Iris pigment epithelial cell (primary cell): ENCODE measurements around the gene SMIM35.
"Not testable (repeated sequence)": the region's sequence is repeated elsewhere in the genome, so short reads cannot be mapped to it uniquely, and the experiment has no call there.

ENCODE experiments used
- DNase-seq: peaks from one replicate; pipeline ENCODE4 v3.0.0-alpha.2; 2011; ENCODE audit warnings: low read depth

SMIM35 gene

DNA sequence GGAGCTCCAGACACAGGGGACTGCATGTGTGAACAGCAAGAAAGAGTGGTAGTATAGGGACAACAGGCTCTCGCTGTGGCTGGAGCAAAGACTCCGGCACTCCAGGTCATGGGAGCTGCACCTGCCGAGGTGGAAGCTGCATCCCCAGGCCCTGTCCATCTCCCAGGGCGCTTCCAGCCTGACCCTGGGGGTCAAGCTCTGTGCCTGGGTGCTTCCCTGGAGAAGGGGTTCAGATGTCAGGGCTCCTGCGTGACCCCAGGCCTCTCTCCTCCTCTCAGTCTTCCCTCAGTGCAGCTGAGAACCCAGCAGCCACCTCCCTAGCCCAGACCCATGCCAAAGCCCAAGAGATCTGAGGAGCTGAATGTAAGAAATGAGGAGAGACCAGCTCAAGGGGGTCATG is 6.5 kb downstream of the SMIM35 start:
- no peak for DNase-seq

DNA sequence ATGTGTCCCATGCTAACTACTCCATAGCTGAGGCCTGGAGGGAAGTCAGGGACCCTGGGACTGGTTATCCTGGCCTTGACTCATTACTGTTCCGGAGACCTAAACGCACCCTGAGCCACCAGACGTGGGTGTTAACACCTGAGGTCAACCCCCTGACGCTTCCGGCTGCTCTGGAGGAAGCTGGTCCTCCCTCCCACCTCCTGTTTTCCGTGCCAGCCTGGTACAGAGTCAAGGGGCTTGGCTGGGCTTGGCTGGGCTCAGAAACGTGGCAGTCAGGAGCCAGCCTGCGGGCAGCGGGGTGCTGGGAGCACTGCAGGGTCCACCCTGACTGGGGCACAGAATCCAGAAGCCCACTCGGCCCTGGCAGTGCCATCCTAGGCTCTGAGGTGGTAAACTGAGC is 7.3 kb downstream of the SMIM35 start:
- no peak for DNase-seq

DNA sequence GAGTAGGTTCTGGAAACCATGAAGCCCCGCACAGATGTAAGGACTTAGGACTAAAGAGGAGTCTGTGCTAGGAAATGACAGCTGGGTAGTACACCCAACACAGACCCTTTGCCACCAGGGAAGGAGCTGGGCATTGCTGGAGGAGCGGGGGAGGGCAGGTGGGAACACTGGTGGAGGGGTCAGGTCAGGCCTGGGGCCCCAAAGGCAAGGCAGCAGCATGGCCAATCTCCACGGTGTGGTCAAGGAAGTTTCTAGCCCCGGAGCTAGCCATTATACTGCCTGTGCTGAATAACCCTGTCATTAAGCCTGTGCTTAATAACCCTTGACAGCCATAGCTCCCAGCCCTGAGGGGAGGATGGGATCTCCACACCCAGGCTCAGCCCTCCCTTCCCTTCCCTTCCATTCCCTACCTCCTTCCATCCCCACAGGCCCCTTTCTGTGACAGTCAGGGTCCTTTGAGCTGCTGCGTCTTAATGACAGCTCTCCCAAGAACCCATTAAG is 7.8 kb downstream of the SMIM35 start:
- DNase-seq, result no peak

DNA sequence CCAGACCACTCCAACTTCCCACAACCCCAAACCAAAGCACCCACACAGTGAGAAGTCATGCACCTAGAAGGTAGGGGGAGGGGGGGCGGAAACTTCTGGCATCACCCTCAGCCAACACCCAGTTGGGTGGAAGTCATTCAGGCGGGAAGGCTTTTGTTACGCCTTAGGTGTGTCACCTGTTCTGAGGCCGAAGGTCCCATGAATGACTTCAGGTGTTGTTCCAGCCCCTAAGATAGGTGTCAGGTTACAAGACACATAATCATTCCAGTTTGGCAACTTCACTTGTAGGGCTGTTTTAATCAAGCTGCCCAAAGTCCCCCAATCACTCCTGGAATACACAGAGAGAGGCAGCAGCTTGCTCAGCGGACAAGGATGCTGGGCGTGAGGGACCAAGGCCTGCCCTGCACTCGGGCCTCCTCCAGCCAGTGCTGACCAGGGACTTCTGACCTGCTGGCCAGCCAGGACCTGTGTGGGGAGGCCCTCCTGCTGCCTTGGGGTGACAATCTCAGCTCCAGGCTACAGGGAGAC is 9.9 kb downstream of the SMIM35 start, which contains the start of gene TMPRSS4:
Gene TMPRSS4, plus strand, starts transcription at position 325 of the 528 bp plus-strand sequence. CDS start 225 bp downstream, outside the sequence.
- DNase-seq, result no peak

DNA sequence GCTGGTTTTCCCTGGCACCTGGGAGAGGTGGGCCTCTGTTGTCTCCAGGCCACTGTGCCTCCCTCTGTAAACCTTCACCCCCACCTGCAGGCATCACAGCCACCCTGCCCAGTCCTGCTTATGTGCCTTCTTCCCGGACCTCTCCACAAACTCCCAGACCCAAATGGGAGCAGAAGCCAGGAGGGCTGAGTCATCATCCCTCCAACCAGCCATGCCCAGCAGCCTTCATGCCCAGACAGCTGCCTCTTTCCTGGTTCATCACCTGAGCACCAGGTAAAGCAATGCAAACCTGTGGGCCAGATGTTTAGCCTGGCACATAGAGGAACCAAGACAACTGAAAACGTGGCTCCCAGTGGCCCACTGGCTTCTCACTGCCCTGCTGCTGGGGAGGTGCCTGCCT is 12.0 kb downstream of the SMIM35 start:
- no peak for DNase-seq

DNA sequence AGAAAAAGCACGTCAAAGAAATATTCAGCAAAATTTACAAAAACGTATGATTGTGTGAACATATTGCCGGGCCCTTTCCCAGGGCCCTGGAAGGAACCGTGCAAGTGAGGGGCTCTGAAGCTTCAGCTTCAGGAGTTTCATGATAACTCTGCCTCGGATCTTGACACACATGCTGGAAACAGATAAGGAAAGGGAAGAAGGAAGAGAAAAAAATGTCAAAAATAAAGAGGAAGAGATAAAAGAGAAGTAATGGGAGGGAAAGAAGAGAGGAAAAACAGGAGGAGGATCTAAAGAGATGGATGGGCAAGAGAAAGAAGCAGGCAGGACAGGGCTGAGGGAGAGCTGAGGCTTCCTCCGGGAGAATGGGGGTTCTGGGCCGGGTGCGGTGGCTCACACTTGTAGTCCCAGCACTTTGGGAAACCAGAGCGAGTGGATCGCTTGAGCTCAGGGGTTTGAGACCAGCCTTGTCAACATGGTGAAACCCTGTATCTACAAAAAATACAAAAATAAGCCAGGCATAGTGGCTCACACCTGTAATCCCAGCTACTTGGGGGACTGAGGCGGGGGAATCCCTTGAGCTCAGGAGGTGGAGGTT is 12.6 kb downstream of the SMIM35 start:
- no peak for DNase-seq

DNA sequence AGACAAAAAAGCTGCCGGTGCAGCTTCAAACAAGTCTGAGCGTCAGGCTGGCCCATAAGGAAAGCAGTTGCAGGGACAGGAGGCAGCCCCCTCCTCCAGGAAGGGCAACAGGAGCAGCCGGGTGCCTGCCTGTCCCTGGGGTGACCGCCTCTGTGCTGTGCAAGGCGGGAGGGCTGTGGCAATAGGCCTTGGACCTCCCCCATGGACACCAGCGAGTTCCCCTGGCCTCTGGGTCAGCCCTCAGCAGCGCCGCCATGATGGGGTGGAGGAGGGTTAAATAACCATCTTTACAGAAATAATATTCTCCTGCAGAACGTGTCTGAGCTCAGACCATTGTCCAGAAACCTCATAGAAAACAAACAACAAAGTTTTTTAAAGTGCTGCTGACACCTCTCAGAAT is 13.2 kb downstream of the SMIM35 start:
- DNase-seq, result no peak

DNA sequence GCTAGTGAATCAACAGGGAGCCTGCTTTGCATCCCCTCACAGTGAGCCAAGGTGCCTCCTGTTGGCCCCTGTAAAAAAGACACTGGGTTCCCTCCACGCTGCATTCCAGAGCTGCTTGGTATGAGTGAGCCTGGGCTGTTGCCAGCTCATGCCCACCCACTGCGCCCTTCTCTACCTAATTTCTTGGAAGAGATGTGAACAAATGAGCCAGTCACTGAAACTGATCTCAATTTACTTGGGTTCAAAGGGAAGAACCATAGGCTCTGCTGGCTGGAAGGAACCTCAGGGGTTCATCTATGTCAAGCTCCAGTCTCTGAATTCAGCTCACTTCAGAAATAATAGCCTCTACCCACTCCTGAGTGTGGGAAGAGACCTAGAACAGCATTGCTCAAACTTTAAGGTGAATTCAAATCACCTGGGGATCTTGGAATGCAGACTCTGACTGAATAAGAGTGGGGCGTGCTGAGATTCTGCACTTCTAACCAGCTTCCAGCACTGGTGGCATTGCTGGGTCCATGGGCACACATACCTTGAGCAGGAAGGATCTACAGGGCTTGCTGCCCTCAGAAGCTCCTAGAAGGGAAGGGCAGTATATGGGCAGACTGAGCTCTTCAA is 15.2 kb downstream of the SMIM35 start:
- DNase-seq, result no peak

DNA sequence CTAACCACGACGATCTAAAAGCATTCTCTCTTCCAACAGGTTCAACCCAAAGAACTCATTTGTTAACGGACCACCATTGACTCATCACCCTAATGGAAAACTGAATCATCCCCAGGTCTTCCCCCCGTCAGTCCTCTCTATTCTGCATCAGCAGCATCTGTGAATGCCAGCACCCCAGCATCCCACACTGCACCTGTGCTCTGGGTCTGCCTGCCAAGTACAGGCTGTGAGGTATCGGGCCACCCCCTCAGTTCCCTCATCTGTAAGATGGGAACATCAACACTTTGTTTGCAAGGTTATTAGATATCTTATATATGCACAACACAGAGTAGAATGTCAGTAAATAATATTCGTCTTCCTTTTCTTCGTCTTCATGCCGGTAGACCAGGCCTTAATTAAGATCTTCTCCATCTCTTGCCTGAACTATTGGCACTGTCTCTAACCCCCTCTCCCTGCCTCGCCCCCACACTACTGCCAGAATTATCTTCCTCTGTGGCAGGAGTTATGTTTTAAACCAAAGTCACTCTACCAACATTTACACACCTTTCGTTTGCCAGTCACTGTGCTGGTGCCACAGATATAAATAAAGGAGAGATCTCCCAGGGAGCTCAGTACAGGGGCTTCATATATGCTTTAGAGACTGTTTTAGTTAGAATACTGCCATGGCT is 17.7 kb downstream of the SMIM35 start:
- no peak for DNase-seq

DNA sequence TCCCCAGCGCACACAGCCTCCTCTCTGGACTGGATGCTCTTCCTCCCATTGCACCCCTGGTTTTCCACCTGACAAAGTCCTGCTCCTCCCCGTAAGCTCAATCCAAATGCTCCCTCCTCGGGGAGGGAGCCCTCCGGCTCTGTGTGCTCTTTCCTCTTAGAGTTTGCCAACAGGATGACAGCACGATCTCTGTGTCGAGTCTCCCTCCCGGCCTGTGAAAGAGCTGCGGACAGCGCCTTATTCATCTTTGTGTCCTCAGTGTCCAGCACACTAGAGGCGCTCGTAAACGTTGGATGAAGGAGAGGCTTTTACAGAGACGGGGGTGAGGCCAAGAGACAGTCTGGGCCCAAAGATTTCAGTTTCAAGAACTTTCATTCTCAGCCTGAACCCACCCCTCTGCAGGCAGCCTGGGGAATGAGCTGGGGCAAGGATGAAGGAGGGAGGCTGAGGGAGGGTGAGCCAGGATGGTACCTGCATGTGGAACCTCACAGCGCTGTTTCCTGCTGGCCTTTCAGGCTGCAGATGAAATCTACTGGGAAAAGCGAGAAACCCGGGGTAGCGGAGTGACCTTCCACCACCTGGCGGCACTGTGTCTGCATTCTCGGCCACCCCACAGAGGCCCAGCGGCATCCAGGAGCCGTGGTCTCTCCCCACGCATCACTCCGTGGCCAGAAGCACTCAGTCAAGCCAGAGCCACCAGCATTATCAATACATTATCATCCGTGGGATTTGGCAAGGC is 18.4 kb downstream of the SMIM35 start:
- no peak for DNase-seq

DNA sequence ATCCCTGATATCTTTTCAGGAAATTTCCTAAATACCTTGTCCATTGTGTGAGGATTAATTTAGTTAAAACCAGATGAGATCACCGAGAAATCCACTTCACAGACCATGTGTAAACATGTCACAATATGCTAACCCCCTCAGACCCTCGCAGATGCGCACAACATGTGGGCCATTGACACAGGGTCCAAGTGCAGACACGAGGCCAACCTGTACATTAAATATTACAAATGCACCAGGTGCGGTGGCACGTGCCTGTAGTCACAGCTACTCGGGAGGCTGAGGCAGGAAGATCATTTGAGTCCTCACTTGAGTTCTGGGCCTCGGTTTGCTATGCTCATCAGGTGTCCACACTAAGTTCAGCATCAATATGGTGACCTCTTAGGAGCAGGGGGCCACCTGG is 19.8 kb downstream of the SMIM35 start:
- no peak for DNase-seq

DNA sequence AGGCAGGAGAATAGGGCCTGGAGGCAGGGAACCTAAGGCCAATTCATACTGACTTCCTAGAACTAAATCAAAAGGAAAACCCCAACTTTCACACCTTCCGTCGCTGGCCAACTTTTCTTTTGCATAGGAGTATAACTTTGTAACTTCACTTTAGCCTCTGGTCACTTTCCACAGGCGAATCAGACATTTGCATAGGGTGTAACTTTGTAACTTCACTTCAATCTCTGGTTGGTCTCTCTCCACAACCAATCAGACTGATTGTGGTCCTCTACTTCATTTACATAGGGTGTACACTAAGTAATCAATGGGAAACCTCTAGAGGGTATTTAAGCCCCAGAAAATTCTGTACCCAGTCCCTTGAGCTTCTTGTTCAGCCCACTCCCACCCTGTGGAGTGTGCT is 21.4 kb downstream of the SMIM35 start:
- DNase-seq, result no peak

DNA sequence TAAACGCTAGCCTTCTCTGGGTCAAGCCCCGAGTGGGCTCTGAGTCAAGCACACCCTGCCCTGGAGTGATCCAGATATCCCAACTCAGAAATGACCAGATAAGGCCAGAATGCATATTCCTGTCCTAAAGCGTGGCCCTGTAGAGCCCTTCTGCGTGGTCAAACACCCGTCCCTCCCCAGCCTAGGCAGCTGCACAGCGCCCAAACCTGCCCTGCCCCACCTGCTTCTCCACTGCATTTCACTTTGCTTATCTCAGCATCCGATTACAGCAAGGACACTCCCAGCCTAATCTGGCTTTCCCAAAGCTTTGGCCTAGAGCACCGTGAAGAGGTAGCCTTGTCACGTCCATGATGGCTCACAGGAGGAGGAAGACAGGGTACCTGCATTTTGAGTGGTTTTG is 21.8 kb downstream of the SMIM35 start:
- DNase-seq, result no peak

DNA sequence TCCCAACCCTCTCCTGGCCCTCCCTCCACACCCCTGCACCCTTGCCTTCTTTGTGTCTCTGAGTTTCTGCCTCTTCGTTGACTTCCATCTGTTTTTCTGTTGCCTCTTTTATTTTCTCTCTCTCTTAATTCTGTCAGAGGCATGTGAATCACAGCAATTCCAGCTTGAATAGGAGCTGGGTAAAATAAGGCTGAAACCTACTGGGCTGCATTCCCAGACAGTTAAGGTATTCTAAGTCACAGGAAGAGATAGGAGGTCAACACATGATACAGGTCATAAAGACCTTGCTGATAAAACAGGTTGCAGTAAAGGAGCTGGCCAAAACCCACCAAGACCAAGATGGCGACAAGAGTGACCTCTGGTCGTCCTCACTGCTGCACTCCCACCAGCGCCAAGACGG is 24.1 kb downstream of the SMIM35 start:
- not testable (repeated sequence) for DNase-seq

DNA sequence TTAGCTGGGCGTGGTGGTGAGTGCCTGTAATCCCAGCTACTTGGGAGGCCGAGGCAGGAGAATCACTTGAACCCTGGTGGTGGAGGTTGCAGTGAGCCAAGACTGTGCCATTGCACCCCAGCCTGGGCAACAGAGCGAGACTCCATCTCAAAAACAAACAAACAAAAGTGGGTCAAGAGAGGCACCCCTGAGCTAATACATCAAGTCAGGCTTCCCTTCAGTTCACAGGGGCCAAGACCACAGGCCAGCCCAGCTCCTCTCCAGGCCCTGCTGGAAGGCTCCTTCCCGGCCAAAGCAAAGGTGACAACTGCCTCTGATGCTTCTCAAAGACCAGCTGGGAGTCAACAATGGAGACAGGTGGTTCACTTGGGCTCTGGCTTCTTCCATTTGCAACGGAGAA is 24.6 kb downstream of the SMIM35 start:
- DNase-seq, result not testable (repeated sequence)

DNA sequence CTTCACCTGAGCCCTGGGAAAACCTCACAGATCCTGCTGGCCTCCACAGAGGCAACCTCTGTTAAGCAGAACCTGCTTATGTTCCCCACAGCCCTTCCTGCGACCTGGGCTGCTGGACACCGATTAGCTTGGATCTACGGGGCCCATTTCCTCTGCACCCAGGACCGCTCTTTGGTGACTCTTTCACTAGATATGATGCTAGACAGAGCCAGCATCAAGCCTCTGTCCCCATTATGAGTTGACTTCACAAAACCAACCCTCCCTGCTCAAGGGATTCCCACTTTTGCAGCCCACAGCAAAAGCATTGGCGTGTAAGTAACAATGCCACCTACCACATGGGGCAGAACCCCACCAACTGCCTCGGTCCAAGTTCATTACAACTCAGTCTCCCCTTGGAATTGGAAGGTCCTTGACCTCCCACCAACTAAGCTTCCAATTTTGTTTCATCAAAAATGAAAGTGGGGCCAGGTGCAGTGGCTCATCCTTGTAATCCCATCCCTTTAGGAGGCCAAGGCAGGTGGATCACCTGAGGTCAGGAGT is 25.1 kb downstream of the SMIM35 start:
- no peak for DNase-seq

DNA sequence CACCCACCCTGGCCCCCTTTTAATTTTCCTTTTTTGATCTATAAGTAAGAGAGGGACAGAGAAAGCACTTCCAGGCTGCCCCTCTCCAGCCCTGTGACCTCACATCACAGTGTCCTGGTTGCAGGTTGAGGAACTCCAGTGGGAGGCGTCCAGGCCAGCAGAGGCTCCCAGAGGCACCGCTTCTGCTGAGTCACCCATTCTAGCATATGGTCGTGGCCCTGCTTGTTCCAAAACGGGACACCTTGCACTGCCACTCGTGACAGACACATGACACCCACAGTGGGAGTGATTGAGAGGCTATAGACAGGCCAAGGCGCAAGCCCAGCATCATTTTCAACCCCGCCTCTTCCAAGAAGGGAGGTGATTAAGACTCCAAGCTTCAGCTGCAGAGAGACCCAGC is 25.9 kb downstream of the SMIM35 start:
- DNase-seq, result no peak

DNA sequence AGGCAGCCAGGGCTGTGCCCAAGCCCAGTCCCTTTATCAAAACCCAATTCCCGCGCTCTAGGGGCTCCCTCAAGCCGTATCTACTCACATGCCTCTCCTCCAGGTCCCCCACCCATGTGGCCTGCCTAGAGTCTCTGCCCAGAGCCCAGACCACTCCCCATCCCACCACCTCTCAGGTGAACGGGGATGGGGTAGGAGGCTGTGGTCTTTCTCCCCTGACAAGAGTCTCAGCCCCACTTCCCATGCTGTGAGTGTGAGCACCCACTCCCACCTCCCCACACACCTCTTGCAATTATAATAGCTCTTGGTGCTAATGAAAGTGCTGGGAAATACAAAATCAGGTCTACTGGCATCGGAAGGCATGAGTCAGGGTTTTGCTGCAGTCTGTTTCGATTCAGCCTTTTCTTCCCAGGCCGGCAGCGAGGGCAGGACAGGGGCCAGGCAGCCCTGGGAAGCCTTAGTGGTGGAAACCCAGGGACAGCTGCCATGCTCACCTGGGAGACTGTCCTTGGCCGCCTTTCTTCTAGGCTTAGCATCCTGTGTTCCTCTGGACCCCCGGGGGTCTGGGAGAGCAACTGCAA is 26.6 kb downstream of the SMIM35 start:
- DNase-seq, result no peak

DNA sequence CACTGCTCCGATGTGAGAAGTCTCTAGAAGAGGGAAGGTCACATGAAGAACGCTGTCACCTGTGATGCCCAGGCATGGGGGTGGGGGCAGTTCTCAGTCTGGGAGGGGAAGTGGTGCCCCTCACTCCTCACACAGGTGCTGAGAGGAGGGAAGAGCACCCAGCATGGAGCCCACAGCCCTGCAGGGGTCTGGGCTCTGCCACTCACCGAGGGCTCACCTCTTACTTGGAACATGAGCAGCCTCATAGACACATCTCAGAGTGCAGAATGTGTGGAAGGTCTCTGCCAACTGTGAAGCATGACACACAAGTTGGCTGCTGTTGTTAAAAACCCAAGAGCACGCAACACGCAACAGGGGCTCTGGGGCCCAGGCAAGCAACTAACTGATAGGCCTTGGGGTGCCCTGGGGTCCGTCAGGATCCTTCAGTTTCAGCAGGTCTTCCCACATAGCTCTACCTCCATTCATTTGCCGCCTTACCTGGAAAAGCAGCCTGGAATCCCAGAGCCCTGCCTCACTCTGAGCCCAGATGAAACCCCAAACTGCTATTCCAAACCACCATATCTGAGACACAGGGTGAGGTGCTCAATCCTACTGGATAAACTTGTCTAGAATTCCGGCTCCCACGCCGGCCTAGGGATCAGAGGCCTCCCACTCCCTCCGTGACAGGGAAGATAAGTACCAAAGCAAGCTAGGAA is 27.4 kb downstream of the SMIM35 start:
- no peak for DNase-seq

DNA sequence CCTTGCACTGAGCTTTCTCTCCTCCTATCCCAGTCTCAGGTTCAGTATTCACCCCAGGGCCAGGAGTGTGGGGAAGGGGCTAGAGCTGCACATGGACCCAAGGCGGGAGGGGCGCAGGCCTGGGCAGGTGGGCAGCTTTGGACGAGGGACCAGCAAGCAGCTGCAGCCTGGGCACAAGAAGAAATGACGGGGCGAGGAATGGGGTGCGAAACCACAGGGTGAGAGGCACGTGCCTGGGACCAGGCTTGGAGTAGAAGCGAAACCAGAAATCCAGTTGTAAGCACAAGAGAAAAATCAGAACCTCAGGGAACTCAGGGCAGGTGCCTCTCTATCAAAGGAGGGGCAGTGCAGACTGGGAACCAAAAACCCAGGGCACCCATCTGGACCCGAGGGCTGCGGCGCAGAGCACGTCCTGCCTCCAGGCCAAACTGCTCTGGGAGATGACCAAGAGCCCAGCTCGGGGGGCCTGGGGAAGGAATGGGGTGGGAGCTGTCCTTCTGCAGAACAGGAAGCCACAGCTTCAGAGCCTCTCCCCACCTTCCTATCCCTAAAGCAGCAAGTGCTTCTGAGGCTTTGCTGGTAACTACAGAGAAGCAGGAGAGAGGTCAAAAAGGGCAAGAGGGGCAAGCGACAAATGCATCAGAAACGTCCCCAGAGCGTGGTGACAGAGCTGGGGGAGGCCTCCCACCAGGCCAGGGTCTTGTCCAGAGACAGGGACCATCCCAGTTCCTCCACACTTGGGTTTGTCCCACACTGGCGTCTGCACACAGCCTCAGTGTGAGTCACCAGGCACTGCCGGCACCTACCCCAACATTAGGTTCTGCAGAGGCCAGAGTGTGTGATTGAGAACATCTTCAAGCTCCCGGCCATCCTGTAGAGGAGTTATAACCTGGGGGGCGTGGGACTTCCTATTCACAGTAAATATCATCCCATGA is 28.2 kb downstream of the SMIM35 start:
- no peak for DNase-seq
